Stimulated activated CD4-positive, alpha-beta T cell treated with anti-CD3 and anti-CD28 coated beads, Interleukin-4, amount 100 ng/mL, for 24 hours (primary cell): ENCODE measurements around the gene ADM.
"Not testable (repeated sequence)": the region's sequence is repeated elsewhere in the genome, so short reads cannot be mapped to it uniquely, and the experiment has no call there.

ENCODE experiments used
- DNase-seq: peaks from one replicate; pipeline ENCODE4 v3.0.0-alpha.2; 2020

ADM gene, protein sequence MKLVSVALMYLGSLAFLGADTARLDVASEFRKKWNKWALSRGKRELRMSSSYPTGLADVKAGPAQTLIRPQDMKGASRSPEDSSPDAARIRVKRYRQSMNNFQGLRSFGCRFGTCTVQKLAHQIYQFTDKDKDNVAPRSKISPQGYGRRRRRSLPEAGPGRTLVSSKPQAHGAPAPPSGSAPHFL

DNA sequence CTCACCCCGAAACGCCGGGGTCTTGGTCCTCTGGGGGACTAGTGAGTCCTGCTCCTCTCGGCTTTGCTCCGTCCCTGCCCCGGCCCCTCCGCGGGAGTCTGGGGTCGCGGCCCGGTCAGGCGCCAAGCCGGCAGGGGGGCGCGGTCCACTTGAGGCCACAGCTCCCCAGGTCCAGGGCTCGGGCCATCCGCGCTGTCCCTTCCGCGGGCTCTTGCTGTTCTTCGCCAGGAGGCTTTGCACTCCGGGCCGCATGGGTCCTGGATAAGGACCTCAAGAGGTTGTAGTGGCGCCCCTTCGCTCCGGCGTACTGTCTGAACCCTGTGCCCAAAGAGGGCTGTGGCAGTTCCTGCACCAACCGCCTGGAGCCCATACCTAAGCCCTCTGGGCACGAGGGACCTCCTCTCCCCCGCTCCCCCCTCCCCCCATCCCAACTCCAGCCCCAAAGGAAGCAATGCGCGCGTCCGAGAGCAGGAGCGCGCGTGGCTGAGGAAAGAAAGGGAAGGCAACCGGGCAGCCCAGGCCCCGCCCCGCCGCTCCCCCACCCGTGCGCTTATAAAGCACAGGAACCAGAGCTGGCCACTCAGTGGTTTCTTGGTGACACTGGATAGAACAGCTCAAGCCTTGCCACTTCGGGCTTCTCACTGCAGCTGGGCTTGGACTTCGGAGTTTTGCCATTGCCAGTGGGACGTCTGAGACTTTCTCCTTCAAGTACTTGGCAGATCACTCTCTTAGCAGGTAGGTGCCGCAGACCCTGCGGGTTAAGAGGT, at the start of gene ADM:
TSS of gene ADM (plus strand) at position 579 of the 767 bp plus-strand sequence. CDS start 628 bp downstream, outside the sequence.
- peak; percentile 34 for DNase-seq

DNA sequence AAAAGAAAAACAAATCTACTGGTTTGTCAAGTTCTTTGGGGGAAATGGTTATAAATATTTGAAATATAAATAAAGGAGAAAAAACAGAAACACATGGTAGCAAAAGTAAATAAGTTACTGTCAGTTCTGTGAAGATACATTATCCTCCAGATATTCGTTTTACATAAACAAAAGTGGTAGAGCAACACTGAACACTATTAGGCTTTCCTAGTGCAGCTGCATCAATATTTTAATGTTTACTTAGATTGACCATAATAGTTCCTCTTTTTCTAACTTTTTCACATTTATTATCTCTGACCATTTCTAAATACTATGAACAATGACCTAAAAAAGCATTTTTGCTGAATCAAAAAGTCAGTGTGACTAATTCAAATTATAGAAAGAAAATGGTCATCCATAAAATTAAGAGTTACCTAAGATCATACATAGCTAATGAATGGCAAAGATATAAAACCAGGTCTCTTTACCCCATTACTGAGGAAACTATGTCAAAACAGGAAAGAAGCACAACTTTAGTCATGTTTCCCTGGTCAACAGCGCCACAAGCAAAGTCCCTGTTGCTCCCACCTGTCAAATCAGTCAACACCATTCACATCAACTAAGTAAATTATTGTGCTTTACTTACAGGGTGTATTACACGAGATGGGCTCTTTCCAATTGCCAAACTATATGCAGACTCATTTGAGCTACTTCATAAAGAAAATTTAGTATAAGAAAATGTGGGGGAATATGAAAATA, 49.3 kb upstream of the ADM start:
- no peak for DNase-seq

DNA sequence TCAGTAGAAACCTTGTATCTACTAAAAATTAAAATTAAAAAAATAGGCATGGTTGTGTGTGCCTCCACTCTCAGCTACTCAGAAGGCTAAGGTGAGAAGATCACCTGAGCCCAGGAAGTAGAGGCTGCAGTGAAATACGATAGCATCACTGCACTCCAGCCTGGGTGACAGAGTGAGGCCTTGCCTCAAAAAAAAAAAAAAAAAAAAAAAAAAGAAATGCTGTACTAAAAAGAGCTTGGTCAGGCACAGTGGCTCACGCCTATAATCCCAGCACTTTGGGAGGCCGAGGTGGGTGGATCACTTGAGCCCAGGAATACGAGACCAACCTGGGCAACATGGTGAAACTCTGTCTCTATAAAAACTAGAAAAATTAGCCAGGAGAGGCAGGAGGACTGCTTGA, 47.4 kb upstream of the ADM start:
- DNase-seq, result no peak

DNA sequence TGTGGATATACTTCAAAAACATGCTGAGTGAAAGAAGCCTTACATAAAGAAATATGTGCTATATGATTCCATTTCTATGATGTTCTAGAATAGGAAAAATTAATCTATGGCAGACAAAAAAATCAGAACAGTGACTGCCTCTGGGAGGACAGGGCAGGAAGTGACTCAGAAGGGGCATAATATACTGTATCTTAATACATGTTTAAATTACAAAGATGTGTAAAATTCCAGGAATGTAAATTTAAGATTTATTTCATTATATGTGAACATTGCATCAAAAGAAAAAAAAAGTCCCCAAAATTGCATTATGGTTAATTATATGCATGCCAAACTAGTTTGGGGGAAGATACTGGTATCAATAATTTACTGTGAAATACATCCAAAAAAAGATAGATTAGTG, 43.1 kb upstream of the ADM start:
- no peak for DNase-seq

DNA sequence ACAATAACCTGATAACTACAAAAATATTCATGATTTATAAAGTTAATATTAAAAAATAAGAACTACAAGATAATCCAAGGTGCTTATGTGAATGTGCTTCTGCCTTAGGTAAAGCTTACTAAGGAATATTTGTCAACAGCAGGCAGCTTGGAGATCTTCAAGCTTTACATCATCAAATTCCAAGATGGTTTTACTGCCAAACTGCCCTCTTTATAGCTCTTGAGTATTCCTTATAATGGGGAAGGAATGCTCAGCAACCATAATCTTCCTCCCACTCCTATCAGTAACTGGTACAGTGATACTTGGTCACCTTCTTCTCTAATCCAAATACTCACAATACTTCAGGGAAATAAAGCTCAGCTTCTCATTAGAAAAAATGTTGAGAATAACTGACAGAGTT, 40.9 kb upstream of the ADM start:
- no peak for DNase-seq

DNA sequence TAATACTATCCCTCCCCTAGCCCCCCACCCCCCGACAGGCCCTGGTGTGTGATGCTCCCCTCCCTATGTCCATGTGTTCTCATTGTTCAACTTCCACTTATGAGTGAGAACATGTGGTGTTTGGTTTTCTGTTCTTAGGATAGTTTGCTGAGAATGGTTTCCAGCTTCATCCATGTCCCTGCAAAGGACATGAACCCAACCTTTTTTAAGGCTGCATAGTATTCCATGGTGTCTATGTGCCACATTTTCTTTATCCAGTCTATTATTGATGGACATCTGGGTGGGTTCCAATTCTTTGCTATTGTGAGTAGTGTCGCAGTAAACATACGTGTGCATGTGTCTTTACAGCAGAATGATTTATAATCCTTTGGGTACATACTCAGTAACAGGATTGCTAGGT, 40.2 kb upstream of the ADM start:
- DNase-seq, result not testable (repeated sequence)

DNA sequence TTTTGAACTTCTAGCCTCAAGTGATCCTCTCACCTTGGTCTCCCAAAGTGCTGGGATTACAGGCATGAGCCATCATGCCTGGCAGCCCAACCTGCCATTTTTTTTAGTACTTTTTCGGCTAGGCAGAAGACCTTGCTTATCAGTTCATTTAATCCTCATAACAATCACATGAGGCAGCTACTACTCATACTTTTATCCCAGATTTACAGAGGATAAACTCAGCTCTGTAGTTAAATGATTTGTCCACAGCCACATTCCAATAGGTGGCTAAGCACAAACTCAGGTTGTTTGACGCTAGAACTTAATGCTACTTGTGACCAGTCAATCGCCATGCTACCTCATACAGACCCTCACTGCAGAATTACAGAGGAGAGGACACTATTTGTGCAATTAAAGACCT, 38.9 kb upstream of the ADM start:
- DNase-seq, result no peak

DNA sequence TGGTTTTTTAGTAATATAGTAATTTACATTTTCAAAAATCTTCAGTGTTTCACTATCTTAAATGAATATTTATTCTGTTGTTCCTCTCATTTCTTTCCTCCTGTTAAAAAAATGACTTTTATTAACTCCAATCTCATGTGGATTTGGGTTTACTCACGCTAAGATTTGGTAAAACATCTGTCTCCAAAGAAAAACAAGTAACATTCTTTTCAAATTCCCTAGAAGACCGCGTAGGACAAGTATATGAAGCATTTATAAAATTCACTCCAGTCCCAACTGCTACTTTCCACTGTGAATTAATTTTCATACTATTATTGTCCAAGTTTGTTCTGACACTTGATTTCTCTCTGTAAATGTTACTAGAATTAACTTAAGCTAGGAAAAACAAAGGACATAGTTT, 37.1 kb upstream of the ADM start:
- no peak for DNase-seq

DNA sequence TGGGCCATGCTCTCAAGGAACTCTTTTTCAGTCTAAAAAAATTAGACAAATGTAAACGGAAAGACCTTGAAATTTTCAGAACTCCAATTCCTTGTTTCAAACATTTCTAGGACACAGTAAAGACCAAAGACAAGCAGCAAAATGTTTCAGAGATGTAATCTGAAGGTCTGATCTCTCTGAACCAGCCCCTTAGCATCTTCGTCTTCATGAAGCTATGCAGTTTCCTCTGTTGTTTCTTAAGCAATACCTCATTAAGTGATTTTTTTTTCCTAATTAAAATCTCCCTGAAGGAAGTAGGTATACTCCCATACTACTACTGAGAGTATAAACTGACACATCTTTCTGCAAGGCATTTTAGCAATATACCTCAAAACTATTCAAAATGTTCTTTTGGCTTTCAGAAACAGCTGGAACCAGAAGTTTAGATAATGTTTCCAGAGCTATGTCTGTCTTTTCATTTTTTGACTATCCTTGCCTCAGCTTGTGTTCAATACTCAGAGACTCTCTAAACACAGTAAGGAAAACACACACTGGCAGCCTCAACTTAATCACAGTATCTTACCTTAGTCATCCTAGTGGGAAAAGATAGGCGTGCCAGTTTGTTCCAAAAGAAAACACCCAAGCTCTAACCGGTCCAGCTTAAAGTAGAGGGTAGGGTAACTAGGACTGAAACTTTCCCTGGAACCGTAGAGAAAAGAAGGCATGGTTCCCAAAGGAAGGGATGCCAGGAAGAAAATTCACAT, 36.0 kb upstream of the ADM start:
- no peak for DNase-seq

DNA sequence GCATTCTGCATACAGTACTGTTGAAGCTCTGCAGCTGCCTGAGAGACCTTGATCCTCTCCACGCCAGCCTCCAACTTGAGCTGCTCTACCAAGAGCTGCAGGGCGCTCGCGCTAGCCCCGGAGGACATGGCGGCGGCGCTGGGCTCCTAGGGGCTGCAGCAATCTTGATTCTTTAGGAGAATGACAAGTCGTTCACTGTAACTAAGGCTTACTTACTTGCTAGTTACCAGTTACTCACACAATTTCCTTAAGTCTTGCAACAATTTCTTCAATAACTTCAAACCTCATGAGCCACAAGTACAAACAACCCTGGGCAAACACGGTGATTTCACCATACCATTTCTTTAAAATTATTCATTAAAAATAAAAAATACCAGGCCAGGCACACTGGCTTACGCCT, 32.7 kb upstream of the ADM start:
- no peak for DNase-seq

DNA sequence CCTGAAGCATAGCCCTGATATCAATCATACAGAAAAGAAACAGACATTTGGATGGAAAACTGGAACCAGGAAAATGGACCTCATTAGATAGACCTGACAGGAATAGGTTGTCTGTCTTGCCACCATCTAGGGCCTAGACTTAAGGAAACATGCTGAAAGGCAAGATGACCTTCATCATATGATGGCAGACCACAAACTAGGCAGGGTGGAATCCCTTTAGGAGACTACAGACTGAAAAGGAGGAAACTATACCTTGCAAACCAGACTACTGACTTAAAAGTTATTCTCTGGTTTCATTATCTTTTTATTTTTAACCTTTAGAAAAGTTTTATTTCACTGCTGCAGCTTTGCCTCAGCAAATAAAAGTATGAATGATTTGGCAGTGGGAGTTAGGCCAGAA, 31.1 kb upstream of the ADM start:
- no peak for DNase-seq

DNA sequence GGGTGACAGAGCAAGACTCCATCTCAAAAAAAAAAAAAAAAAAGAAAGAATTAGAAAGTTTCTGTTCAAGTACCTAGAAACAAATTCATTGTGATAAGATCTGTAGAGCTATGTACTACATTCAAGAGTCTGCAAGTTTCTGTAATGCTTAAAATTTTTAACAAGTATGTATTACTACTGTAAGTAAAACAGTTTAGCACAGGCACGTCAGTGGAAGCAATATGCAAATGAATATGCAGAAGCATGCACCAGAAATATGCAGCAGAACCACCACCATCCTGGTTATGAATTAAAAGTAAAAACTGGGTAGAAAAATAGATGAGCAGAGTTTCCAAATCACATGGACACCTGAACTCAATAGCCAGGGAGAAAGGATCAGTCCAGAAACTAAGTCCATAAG, 30.1 kb upstream of the ADM start:
- DNase-seq, result no peak

DNA sequence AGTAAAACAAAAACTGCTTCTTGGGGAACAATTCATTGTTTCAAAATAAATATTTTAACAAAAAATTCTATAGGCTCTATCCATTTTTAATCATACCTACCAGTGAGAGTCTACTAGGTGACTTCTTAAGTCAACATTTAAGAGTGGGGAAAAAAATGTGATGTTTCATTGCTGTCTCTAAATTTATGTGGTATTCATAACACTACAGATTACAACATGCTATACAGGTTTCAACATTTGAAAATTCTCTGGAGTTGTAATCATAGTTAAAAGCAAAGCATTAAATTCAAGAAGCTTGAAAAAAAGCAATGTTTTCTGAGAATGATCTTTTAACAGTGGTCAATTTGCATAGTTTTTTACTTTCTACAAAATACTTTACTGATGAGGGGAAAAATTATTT, 29.2 kb upstream of the ADM start:
- no peak for DNase-seq

DNA sequence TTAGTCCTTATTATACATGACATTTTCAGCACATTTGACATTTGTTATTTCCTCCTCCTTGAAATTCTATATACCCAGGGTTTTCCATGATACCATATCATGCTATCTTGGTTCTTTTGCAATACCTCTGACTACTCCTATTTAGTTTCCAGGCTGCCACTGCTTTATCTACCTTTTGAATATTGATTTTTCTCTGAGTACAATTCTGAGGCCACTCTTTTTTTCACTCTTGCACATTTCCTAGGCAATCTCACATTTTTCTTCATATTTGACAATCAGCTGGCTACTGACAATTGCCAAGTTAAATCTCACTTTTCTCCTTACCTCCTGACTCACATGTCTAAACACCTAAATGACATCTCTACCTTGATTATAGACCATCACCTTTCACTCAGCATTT, 22.8 kb upstream of the ADM start:
- DNase-seq, result no peak

DNA sequence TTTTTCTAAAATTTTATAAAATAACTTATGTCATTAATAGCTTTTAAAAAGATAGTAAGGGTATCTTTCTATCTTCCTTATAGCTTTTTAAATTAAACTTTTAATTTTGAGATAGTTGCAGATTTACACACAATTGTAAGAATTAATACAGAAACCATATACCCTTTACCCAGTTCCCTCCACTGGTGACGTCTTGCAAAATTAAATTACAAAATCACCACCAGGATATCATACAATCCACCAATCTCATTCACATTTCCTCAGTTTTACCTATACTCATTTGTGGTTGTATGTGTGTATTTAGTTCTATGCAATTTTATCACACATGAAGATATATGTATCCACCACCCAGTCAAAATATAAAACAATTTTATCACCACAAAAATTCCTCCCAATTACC, 20.9 kb upstream of the ADM start:
- DNase-seq, result no peak

DNA sequence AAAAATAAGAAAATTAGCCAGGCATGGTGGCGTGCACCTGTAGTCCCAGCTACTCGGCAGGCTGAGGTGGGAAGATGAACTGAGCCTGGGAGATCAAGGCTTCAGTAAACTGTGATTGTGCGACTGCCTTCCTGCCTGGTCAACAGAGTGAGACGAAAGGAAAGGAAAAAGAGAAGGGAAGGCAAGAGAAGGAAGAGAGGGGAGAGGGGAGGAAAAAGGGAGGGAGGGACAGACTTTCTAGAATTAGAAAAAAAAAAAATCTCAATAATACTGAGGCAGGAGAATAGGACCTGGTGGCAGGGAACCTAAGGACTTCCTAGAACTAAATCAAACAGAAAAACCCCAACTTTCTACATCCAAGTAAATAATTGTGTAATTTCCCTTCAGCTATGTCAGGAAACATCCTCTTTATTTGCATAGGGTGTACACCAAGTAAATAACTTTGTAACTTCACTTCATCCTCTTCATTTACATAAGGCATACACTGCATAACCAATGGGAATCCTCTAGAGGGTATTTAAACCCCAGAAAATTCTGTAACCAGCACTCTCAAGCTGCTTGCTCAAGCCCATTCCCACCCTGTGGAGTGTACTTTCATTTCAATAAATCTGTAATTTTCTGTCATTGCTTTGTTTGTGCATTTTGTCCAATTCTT, 19.6 kb upstream of the ADM start:
- DNase-seq, result no peak

DNA sequence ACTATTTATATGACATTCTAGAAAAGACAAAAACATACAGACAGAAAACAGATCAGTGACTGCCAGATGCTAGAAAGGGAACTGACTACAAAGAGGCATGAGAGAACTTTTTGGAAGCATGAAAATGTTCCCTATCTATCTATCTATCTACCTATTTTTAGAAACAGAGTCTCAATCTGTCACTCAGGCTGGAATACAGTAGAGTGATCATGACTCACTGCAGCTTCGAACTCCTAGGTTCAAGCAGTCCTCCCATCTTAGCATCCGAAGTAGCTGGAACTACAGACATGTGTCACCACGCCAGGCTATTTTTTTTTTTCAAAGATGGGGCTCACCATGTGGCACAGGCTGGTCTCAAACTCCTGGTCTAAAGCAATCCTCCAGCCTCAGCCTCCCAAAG, 17.7 kb upstream of the ADM start:
- no peak for DNase-seq

DNA sequence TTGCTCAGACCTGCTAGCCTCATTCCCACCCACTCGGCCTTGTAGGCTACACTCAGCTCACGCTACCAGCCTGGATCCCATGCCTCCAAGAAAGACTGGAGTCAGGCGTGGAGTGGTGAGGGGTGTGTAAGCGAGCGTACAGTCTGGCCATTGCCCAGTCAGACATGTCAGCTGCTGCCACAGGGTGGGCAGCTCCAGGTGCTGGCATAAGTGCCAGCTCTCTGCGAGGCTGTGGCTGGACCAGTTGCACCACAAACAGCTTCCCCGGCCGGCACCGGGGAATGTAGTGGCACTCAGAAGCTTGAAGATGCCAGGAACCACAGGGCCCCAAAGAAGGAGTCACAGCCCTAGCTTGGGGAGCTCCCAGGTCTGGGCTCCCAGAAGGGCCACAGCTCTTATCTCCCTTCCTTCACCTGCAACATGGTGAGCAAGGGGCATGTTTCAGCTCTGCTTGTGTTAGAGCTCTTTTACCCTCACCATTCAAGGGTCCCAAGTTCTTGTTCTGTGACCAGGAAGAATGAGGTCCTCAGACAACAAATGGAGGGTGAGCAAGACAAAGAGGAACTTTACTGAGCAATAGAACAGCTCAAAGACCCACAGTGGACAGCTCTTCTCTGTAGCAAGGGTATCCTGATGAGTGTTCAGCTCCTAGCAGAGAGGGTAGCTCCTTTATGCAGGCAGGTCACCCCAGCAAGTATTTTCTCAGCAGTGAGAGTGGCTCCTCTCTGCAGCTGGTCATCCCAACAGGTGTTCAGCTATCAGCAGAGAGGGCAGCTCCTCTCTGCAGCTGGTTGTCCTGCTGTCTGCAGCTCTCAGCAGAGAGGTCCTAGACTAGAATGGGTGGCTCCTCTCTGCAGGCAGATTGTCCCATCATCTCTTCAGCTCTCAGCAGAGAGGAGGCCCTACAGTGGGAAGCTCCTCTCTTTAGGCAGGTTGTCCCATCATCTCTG, 16.8 kb upstream of the ADM start:
- DNase-seq, result no peak

DNA sequence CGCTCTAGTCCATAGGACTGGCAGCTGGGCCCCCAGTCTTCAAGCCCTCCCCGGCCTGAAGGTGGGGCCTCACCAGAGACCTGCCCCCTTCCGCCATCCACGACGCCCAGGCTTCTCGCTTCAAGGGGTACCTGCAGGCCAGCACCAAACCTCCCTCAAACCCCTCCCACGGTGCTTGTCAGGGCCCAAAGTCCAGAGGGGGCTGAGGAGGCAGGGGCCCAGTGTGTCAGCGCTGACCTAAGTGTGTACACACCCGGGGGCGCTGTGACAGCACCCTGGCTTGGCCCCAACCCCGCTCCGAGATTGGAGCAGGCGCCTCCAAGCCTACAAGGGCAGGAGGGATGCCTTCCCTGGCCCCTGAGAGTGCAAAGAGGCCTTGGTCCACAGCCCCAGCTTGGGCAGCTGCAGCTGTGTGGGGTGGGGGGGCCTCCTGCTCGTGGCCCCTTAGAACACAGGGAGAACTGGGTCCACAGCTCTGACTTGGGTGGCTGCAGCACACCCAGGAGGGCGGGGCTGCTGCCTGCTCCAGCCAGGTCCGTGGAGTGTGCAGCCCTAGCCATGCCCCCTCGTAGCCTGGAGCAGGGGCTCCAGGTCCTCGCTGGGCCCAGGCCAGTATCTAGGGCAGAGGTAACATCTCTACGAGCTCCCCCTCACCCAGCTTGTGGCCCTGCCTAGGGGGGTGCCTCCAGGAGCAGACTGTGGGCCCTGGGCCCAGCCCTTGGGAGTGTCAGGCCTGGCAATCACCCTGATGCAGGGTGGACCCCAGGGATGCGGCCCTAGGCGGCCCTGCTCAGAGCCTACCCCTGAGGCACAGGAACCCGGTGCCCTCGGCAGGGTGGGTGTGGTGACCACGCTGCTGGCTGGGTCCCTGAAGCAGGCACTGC, 15.8 kb upstream of the ADM start:
- DNase-seq, result no peak

DNA sequence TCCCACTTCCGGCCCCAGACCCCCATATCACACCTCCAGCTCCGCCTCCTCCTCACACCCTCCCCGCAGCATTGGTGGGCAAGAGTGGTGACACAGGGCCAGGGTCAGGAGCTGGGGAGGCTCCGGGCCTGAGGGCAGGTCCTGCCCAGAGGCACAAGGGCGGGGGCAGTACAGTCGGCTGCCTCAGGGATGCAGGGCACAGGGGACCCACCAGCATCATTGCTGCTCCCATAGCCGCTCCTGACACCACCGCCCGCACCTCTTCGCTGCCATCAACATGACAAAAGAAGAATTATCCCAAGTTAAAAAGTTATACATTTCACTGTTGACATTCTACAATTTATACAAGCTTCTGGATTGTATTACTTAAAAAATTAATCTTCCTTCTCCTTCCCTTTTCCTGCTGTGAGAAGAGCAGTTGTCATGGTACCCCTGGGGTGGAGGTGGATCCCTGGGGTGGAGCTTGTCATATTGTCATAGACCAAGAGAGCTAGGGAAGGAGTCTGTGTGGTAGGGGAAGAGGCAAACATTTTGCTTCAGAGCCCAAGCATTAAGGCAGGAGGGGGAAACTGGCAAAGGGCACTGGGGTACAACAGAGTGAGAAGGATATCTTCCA, 15.0 kb upstream of the ADM start:
- DNase-seq, result no peak
